Activated T-cell treated with anti-CD3 and anti-CD28 coated beads for 1 hour (primary cell): ENCODE results near the gene APC.
"Not testable (repeated sequence)": the region's sequence is repeated elsewhere in the genome, so short reads cannot be mapped to it uniquely, and the experiment has no call there.

ENCODE experiments used
- DNase-seq: peaks from one replicate; pipeline ENCODE4 v3.0.0-alpha.2; 2020; ENCODE audit warnings: low read depth

APC gene

GRCh38 chr5:112716895-112717294, 20.8 kb upstream of the APC start:
- not testable (repeated sequence) for DNase-seq

GRCh38 chr5:112717506-112718082, 20.1 kb upstream of the APC start:
- no peak for DNase-seq

GRCh38 chr5:112718344-112718743, 19.3 kb upstream of the APC start:
- no peak for DNase-seq

GRCh38 chr5:112720576-112720975, 17.1 kb upstream of the APC start:
- no peak for DNase-seq

GRCh38 chr5:112724901-112725300, 12.8 kb upstream of the APC start:
- no peak for DNase-seq

- no peak for DNase-seq
Measured at GRCh38 chr5:112729630-112730029, 8.1 kb upstream of the APC start.

- no peak for DNase-seq
Measured at GRCh38 chr5:112732131-112732530, 5.6 kb upstream of the APC start.

- no peak for DNase-seq
Measured at GRCh38 chr5:112733586-112733985, 4.1 kb upstream of the APC start.

- DNase-seq: no peak
Measured at GRCh38 chr5:112734597-112734996, 3.1 kb upstream of the APC start.

GRCh38 chr5:112735702-112736101, 2.0 kb upstream of the APC start:
- DNase-seq: no peak

- no peak for DNase-seq
Measured at GRCh38 chr5:112737070-112737462, 619 bp upstream of the APC start.

GRCh38 chr5:112738191-112738560, 491 bp downstream of the APC start:
- no peak for DNase-seq

- no peak for DNase-seq
Measured at GRCh38 chr5:112742424-112742823, 4.7 kb downstream of the APC start.

- no peak for DNase-seq
Measured at GRCh38 chr5:112743631-112744030, 5.9 kb downstream of the APC start.

- DNase-seq: no peak
Measured at GRCh38 chr5:112752335-112752734, 14.7 kb downstream of the APC start.

- no peak for DNase-seq
Measured at GRCh38 chr5:112755703-112756102, 18.0 kb downstream of the APC start.

GRCh38 chr5:112757468-112758208, 20.0 kb downstream of the APC start:
- DNase-seq: no peak

GRCh38 chr5:112758676-112759075, 21.0 kb downstream of the APC start:
- no peak for DNase-seq

- DNase-seq: no peak
Measured at GRCh38 chr5:112762113-112762810, 24.6 kb downstream of the APC start.

GRCh38 chr5:112763165-112763564, 25.5 kb downstream of the APC start:
- no peak for DNase-seq

GRCh38 chr5:112772124-112772523, 34.4 kb downstream of the APC start:
- no peak for DNase-seq

- DNase-seq: no peak
Measured at GRCh38 chr5:112776301-112776856, 38.7 kb downstream of the APC start.

GRCh38 chr5:112779531-112779930, 41.8 kb downstream of the APC start:
- DNase-seq: no peak
